ENCODE data around the gene NACA2.

DNA sequence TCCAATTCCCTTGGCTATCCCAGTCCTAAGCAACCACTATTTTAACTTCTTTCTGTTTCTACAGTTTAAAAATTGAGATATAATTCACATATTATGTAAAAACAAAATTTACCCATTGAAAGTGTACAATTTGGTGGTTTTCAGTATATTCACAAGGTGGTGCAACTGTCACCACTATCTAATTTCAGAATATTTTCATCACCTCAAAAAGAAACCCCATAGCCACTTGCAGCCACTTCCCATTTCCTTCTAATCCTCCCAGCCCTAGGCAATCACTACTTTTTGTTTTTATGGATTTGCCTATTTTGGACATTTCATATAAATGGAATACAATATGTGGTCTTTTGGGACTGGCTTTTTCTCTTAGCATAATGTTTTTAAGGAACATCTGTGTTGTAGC is 36.1 kb upstream of the NACA2 start:
- TF ChIP-seq, protein P1, sequence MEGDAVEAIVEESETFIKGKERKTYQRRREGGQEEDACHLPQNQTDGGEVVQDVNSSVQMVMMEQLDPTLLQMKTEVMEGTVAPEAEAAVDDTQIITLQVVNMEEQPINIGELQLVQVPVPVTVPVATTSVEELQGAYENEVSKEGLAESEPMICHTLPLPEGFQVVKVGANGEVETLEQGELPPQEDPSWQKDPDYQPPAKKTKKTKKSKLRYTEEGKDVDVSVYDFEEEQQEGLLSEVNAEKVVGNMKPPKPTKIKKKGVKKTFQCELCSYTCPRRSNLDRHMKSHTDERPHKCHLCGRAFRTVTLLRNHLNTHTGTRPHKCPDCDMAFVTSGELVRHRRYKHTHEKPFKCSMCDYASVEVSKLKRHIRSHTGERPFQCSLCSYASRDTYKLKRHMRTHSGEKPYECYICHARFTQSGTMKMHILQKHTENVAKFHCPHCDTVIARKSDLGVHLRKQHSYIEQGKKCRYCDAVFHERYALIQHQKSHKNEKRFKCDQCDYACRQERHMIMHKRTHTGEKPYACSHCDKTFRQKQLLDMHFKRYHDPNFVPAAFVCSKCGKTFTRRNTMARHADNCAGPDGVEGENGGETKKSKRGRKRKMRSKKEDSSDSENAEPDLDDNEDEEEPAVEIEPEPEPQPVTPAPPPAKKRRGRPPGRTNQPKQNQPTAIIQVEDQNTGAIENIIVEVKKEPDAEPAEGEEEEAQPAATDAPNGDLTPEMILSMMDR (IDR thresholded peaks at IDR 0.05) = no peak
- TF ChIP-seq POLR2A (IDR thresholded peaks at IDR 0.05; ENCODE audit: low read length) (no peak), TP53 (CRISPR knock-in tag; IDR thresholded peaks at IDR 0.05) (no peak)
- TF ChIP-seq, protein P2, sequence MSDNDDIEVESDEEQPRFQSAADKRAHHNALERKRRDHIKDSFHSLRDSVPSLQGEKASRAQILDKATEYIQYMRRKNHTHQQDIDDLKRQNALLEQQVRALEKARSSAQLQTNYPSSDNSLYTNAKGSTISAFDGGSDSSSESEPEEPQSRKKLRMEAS (IDR thresholded peaks at IDR 0.05) = no peak
